8988T (cell line): ENCODE data around the gene FBLL1.
"Not testable (repeated sequence)": the region's sequence is repeated elsewhere in the genome, so short reads cannot be mapped to it uniquely, and the experiment has no call there.

Experiments
- DNase-seq: peaks from one replicate; pipeline ENCODE4 v3.0.0; 2011

Gene FBLL1

GRCh38 chr5:168528521-168529373 lies at the start of gene FBLL1:
Gene FBLL1 (plus strand): TSS chr5:168529305. CDS start chr5:168529505, 200 bp downstream.
- DNase-seq: no peak

GRCh38 chr5:168480601-168481000 lies 48.5 kb upstream of the FBLL1 start:
- DNase-seq: no peak

GRCh38 chr5:168481330-168481788 lies 47.7 kb upstream of the FBLL1 start:
- no peak for DNase-seq

DNA sequence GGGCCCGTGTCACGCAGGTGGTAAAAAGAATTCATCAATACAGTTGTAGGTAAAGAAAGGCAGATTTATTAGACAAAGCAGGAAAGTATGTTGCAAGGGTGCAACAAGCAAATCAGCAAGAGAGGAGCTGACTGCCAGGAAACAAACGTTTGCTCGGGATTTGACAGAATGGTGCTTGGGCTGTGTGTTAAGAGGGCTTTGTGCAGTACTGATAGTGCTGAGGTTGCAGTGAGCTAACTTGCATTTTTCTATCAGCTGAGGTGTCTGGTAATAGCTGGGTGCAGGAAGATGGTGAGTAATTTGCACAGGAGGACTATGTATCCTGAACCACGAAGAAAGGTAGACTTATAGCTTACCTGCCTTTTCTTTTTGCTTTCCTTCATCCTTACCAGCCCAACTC lies 46.7 kb upstream of the FBLL1 start:
- no peak for DNase-seq

- peak; percentile 80 for DNase-seq
Measured at GRCh38 chr5:168486136-168486879, 42.8 kb upstream of the FBLL1 start, which contains the start of gene RARS1. Gene RARS1 (plus strand): TSS chr5:168486471. CDS start chr5:168486499, 28 bp downstream.

DNA sequence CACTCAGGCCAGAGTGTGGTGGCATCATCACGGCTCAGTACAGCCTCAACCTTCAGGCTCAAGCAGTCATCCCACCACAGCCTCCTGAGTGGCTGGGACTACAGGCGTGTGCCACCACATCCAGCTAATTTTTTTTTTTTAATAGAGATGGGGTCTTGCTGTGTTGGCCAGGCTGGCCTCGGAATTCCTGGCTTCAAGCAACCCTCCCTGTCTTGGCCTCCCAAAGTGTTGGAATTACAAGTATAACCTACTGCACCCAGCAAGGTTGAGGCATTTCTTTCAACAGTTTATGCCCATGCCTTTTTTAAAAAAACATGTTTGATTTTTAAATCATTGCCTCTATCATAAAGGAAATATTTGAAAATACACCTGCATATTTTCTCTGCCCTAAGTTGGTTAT lies 40.0 kb upstream of the FBLL1 start:
- no peak for DNase-seq

- no peak for DNase-seq
Measured at GRCh38 chr5:168494057-168494555, 35.0 kb upstream of the FBLL1 start.

DNA sequence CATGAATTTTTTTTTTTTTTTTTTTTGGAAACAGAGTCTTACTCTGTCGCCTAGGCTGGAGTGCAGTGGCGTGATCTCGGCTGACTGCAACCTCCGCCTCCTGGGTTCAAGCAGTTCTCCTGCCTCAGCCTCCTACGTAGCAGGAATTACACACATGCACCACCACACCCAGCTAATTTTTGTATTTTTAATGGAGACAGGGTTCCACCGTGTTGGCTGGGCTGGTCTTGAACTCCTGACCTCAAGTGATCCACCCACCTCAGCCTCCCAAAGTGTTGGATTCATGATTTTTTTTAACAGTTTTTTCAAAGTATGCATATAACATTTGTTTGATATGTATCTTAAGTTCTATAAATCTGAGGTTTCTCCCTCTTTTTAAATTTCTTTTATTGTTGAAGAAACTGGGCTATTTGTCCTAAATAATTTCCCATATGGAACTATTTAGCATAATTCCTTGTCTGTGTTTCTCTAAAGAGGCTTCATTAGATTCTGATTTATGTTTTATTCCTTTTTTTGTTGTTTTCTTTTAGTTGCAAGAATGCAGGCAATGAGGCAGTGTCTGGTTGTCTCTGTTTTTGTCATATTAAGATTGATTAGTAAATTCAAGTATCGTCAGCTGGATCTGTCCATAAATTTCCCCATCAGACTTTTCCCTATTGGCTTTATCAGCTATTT lies 26.4 kb upstream of the FBLL1 start:
- DNase-seq: no peak

DNA sequence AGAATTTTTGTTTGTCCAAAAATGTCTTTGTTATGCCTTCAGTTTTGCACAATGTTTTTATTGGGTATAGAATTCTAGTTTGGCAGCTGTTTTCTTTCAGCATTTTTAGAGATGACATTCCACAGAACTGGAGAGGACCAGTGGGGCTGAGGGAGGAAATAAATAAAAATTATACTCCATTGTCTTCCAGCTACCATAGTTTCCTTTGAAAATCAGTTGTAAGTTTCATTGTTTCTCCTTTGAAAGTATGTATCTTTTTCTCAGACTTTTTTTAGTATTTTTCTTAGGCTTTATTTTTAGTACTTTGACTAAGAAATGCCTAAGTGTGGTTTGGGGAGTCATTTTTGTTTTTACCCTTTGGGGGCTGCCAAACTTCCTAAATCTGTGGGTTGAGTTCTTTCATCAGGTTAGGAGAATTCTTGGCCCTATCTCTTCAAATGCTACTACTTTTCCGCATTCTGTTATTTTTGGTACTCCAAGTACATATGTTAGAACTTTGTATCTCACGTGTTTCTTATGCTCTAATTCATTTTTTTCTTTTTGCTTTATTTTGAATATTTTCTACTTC lies 15.2 kb upstream of the FBLL1 start:
- no peak for DNase-seq

- no peak for DNase-seq
Measured at GRCh38 chr5:168525856-168526255, 3.2 kb upstream of the FBLL1 start.

DNA sequence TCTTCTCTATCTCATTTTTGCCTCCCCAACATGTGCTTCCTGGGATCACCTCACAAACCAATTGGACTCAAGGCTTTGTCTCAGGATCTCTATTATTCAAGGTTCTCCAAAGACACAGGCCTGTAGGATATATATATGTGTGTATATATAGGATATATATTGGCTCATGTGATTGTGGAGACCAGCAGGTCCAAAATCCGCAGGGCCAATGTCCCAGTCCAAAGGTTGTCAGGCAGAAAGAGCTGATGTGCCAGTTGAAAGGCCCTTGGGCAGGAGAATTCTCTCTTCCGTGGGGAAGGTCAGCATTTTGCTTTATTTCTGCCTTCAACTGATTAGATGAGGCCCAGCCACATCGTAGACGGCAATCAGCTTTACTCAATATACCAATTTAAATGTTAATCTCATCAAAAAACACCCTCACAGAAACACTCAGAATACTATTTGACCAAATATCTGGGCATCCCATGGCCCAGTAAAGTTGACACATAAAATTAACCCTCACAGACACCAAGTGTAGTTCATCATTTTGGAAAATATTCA lies 1.3 kb upstream of the FBLL1 start:
- DNase-seq: no peak

DNA sequence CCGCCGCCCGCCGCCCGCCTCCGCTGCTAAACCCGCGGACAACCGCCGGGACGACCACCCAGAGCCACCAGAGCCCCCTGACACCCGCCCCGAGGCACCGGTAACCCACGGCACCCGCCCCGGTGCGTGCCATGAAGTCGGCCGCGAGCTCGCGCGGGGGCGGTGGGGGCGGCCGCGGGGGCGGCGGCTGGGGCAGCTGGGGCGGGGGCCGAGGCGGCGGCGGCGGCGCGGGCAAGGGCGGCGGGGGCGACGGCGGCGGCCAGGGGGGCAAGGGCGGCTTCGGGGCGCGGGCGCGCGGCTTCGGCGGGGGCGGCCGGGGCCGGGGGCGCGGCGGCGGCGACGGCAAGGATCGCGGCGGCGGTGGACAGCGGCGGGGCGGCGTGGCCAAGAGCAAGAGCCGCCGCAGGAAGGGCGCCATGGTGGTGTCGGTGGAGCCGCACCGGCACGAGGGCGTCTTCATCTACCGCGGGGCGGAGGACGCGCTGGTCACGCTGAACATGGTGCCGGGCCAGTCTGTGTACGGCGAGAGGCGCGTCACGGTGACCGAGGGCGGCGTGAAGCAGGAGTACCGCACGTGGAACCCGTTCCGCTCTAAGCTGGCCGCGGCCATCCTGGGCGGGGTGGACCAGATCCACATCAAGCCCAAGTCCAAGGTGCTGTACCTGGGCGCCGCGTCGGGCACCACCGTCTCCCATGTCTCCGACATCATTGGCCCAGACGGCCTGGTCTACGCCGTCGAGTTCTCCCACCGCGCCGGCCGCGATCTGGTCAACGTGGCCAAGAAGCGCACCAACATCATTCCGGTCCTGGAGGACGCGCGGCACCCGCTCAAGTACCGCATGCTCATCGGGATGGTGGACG lies 499 bp downstream of the FBLL1 start:
- DNase-seq: no peak

DNA sequence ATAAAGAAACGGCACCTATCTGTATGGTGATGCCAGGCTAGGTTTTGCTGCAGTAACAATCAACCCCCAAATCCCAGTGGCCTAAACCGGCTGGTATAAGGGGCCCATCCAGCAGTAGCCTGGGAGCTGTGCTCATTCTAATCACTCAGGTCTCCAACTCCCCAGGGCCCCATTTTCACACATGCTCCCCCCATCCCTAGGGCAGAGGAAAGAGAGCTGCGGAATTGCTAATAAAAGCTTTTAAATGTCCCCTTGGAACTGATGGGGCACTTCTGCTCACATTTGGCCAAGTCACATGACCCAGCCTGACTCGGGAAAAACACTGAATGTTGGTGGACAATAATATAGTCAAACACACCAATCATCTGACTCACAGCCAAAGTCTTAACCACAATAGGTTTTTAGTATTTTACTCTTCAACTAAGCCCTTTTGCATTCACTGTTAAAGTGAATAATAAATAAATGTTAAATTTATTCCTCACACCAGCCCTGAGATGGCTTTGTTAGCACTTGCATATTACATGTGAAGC lies 1.6 kb downstream of the FBLL1 start:
- DNase-seq: no peak

DNA sequence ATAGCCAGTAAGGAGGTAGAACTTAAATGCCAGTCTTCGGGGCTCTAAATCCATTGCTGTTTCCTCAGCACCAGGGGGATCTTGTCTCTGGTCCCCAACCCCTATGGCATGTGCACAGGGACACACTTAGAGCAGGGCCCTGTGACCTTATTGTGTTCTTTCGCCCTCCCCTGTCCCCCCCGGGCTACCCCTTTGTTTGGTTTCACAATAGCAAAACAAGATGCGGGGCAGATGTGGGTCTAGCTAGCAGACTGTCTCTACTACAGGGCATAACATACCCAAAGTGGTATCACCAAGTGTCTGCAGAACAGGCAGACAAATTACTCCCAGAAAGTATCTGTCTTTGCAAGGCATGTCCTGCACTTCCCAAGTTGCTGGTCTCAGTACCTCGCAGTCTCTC lies 2.1 kb downstream of the FBLL1 start:
- no peak for DNase-seq

DNA sequence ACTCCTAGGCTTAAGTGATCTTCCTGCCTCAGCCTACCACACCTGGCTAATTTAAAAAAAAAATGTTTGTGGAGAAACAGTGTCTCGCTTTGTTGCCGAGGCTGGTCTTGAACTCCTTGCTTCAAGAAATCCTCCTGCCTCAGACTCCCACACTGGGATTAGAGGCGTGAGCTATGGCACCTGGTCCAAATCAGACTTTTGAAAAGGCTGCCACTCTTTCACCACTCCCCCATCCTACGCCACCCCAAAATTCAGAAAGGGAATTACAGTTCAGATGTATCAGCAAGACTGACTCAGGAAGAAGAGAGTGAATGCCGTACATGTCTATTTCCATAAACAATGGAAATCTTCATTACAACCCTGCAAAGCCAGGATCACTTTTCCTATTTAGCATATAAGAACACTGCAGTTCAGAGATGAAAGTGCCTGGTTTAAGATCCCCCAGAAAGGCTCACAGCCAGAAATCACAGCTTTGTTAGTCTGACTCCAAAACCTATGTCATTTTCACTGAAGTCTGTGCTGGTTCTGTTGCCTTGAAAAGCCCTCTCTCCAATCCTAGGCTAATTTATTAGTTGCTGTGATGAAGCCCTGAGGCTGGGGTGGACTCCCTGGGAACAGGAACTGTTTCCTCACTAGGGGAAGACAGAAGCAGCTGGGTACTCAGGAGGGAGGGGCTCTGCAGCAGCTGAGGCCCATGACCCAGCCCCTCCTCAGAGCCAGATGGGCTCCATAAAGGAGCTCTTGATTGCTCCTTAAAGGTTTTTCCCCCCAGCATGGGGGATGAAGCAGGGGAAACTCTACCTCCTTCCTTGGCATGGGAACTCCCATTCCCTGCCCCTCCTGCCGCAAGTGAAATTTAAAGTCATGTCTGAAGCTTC lies 3.1 kb downstream of the FBLL1 start:
- no peak for DNase-seq

- DNase-seq: not testable (repeated sequence)
Measured at GRCh38 chr5:168534351-168534750, 5.2 kb downstream of the FBLL1 start.

- no peak for DNase-seq
Measured at GRCh38 chr5:168537176-168537575, 8.1 kb downstream of the FBLL1 start.

- no peak for DNase-seq
Measured at GRCh38 chr5:168549554-168549953, 20.4 kb downstream of the FBLL1 start.

DNA sequence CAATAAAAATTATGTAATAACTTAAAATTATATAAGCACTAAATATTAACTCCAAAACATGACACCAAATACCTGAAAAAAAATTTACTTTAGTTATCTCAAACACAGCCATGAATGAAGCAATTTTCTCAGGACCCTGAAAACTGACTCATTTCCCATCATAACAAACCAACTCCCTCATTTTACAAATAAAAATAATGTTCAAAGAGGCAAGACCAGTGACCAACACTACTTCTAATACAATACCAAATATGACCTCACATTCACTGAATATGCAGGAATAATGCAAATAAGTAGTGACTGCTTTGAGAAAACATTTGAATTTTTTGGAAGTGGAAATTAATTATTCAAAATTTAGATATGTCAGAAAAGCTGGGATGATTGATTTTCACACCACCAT lies 21.6 kb downstream of the FBLL1 start:
- no peak for DNase-seq

GRCh38 chr5:168552146-168552545 lies 23.0 kb downstream of the FBLL1 start:
- DNase-seq: no peak
